Measurements from ENCODE around the gene AOPEP.

- TF ChIP-seq CTCF (conservative IDR thresholded peaks at IDR 0.05; ENCODE audit: low read length) (no peak), EZH2phosphoT487 (IDR thresholded peaks at IDR 0.05; ENCODE audit: borderline replicate concordance) (no peak)
These were observed 85.8 kb downstream of the AOPEP start for GRCh38 chr9:94812343-94812742.
